Astrocyte (in vitro differentiated cells and primary cell): ENCODE measurements around the gene UBR3.

Source experiments
- EZH2 ChIP-seq: IDR thresholded peaks from 2 replicates; pipeline ENCODE4 v1.6.1; 2012; ENCODE audit warnings: mild to moderate bottlenecking, low read length, inconsistent platforms; ENCODE audit not compliant: insufficient read depth
- TF ChIP-seq, protein P1 (sequence below): IDR thresholded peaks from 2 replicates; pipeline ENCODE4 v1.5.1; 2011; ENCODE audit warnings: low read depth, mild to moderate bottlenecking, inconsistent platforms, low read length, moderate library complexity; ENCODE audit not compliant: insufficient read depth

DNA sequence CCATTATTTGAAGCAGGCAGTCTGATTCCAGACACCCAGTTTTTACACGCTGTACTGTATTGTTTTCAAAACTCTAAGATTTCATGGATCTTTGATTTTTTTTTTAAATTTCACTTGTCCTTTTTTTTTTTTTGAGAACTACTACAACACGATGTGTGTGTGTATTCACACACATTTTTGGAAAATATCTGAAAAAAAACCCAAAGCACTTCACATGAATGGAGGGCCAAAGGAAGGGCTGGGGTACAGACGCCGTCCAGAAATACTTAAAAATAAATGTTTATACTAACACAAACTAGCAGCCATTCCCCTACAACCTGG lies 28.9 kb upstream of the UBR3 start:
- TF ChIP-seq, protein P1, sequence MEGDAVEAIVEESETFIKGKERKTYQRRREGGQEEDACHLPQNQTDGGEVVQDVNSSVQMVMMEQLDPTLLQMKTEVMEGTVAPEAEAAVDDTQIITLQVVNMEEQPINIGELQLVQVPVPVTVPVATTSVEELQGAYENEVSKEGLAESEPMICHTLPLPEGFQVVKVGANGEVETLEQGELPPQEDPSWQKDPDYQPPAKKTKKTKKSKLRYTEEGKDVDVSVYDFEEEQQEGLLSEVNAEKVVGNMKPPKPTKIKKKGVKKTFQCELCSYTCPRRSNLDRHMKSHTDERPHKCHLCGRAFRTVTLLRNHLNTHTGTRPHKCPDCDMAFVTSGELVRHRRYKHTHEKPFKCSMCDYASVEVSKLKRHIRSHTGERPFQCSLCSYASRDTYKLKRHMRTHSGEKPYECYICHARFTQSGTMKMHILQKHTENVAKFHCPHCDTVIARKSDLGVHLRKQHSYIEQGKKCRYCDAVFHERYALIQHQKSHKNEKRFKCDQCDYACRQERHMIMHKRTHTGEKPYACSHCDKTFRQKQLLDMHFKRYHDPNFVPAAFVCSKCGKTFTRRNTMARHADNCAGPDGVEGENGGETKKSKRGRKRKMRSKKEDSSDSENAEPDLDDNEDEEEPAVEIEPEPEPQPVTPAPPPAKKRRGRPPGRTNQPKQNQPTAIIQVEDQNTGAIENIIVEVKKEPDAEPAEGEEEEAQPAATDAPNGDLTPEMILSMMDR = no peak
- no peak for TF ChIP-seq EZH2
